Endothelial cell (in vitro differentiated cells): ENCODE measurements around the gene SPDYE2. TPM values are rescaled to one million over a fixed set of nuclear protein-coding genes. Genes with fewer than 3 reads are reported as not detected.
"Not testable (repeated sequence)": the region's sequence is repeated elsewhere in the genome, so short reads cannot be mapped to it uniquely, and the experiment has no call there.

Experiments used
- DNase-seq: peaks from one replicate; pipeline ENCODE4 v3.0.0; 2021; ENCODE audit warnings: low spot score
- H3K27ac Mint-ChIP-seq: one replicate; pipeline ENCODE4 v1.8.0; 2021; ENCODE audit warnings: mixed read lengths, inconsistent platforms; ENCODE audit not compliant: unreplicated experiment
- H3K27me3 Mint-ChIP-seq: one replicate; pipeline ENCODE4 v1.8.0; 2021; ENCODE audit warnings: mild to moderate bottlenecking, moderate library complexity, mixed read lengths, inconsistent platforms; ENCODE audit not compliant: unreplicated experiment
- H3K36me3 Mint-ChIP-seq: one replicate; pipeline ENCODE4 v1.8.0; 2021; ENCODE audit warnings: mild to moderate bottlenecking, low read depth, mixed read lengths, inconsistent platforms; ENCODE audit not compliant: unreplicated experiment
- H3K4me1 Mint-ChIP-seq: one replicate; pipeline ENCODE4 v1.8.0; 2021; ENCODE audit warnings: mild to moderate bottlenecking, mixed read lengths, inconsistent platforms; ENCODE audit not compliant: unreplicated experiment
- H3K4me3 Mint-ChIP-seq: one replicate; pipeline ENCODE4 v1.8.0; 2021; ENCODE audit warnings: mild to moderate bottlenecking, mixed read lengths, inconsistent platforms; ENCODE audit not compliant: unreplicated experiment
- H3K9me3 Mint-ChIP-seq: one replicate; pipeline ENCODE4 v1.8.0; 2021; ENCODE audit warnings: mixed read lengths, inconsistent platforms; ENCODE audit not compliant: unreplicated experiment
- total RNA-seq: library from RNA; stranded (reverse); fragmentation: NEBNext Ultra II Directional; extraction: Animal tissue kit (Norgen Biotek cat#: 25700); gene quantifications from one replicate; pipeline ENCODE4 v1.2.1, GENCODE V29; 2021; ENCODE audit not compliant: unreplicated experiment

The SPDYE2 gene
- total RNA-seq, 1 donor from 2014 or later, result not detected

DNA sequence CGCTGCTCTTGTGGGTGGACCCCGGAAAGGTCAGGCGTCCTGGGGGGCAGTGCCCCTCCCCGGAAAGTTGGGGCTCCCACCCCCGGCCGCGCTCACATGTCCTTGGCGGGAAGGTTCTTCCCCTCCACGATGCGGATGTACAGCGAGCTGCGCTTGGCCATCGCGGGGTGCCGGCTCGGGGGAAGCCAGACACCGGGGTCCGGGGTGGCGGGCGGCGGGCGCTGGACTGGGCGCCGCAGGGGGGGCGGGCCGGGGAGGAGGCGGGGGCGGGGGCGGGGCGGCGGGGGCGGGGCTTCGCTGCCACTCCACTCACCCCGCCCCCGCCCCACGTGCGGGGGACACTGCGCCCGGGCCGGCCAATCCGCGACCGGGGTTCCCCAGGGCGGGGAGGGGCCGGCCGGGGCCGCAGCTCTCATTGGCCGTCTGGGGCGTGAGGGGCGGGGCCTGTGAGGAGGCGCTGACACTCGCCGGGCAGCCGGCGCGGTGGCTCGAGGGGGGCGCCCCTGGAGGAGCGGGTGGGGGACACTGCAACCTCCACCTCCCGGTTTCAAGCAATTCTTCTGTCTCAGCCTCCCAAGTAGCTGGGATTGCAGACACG is 33.4 kb upstream of the SPDYE2 start, which contains the start of gene RASA4B:
RASA4B (minus strand) TSS at position 228 of the 598 bp plus-strand sequence; CDS start at position 161, 67 bp downstream.
- not testable (repeated sequence) for H3K27ac Mint-ChIP-seq, H3K36me3 Mint-ChIP-seq, H3K9me3 Mint-ChIP-seq, H3K4me1 Mint-ChIP-seq, DNase-seq, H3K4me3 Mint-ChIP-seq, H3K27me3 Mint-ChIP-seq

DNA sequence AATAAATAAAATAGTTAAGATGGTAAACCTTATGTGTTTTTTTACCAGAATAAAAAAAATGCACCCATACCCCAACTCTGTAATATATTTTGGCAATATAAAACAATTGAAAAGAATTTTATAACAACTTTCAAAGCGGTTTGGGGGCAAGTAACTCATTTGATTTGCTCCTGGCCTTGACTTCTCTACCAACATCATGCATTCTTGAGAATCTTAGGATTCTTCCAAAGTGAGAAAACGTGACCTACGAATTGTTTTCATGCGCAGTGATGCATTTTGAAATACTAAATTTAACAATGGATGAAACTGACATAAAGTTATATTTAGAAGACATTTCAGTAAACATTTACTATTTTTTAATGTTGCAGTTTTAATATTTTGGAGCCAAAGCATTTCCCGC is 30.2 kb upstream of the SPDYE2 start:
- not testable (repeated sequence) for H3K4me1 Mint-ChIP-seq, H3K9me3 Mint-ChIP-seq, H3K27me3 Mint-ChIP-seq, H3K27ac Mint-ChIP-seq, H3K36me3 Mint-ChIP-seq, DNase-seq, H3K4me3 Mint-ChIP-seq

DNA sequence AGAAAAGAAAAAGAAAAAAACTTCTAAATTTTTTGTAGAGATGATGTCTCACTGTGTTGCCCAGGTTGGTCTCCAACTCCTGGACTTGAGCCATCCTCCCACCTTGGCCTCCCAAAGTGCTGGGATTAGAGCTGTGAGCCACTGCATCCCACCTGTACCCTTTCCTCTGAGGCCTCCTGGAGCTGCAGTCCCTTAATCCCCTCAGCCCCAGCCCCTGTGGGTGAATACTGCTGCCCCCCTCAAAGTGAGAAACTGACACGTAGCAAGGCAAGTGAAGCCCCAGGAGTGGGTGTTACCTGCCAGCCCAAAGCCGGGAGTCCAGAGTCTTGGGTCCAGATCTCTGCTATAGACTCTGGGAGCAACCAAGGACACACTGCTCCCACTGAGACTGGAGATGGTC is 26.2 kb upstream of the SPDYE2 start:
- not testable (repeated sequence) for H3K36me3 Mint-ChIP-seq, DNase-seq, H3K4me1 Mint-ChIP-seq, H3K27me3 Mint-ChIP-seq, H3K4me3 Mint-ChIP-seq, H3K27ac Mint-ChIP-seq, H3K9me3 Mint-ChIP-seq

DNA sequence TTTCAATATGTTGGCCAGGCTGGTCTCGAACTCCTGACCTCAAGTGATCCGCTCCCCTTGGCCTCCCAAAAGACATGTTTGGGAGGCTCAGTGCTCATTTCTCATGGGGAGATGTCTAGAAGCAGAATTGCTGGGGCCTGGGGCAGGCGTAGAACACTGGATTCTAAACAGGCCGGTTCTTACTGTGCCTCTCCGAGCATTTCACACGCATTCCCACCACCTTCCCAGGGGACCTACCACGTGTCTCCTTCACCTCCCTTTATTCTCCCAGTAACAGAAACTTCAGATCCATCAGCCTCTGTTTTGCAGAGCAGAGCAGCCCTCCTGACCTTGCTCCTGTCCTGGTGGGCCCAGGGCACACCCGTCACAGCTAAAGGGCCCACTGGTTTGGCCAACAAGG is 23.8 kb upstream of the SPDYE2 start:
- not testable (repeated sequence) for H3K27ac Mint-ChIP-seq, H3K4me1 Mint-ChIP-seq, H3K27me3 Mint-ChIP-seq, H3K36me3 Mint-ChIP-seq, H3K4me3 Mint-ChIP-seq, H3K9me3 Mint-ChIP-seq, DNase-seq

DNA sequence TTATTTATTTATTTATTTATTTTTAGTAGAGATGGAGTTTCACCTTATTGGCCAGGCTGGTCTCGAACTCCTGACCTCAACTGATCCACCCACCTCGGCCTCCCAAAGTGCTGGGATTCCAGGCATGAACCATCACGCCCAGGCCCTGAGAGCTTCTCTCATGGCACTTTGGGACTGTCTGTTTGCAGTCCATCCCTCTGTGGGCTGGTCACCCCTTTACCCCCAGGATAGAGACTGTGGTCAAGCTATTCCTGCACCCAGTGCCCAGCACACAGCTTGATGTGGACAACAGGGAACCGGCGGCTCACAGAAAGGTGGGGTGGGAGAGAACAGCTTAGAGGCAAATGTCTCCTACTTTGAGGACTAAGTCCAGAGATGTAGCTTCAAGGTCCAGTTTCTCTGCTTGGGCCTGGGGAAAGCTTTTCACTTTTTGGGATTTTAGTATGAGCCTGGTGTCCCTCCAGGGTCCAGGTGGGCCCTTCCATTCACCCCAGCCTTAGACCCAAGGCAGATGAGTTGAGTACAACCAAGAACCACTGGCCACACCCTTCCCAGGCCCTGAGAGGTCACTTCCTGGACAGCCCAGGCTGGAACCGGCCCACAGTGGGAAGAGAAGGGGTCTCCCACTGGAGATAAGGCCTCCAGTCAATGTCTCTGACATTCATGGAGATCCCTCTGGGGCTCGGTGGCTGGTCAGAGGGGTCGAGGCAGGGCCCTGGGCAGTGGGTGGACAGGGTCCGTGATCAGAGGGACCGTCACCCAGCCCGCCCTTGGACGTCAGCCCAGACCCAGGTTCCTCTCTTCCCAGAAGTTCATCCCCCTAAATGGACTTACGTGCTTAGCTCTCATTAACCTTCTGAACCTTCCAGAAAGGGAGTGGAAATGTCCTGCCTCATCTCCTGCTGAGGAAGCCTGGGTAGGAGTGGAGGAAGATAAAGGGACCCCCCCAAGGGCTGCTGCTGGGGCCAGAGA is 22.9 kb upstream of the SPDYE2 start:
- H3K27ac Mint-ChIP-seq, H3K4me1 Mint-ChIP-seq, DNase-seq, H3K4me3 Mint-ChIP-seq, H3K36me3 Mint-ChIP-seq, H3K9me3 Mint-ChIP-seq, H3K27me3 Mint-ChIP-seq: not testable (repeated sequence)

DNA sequence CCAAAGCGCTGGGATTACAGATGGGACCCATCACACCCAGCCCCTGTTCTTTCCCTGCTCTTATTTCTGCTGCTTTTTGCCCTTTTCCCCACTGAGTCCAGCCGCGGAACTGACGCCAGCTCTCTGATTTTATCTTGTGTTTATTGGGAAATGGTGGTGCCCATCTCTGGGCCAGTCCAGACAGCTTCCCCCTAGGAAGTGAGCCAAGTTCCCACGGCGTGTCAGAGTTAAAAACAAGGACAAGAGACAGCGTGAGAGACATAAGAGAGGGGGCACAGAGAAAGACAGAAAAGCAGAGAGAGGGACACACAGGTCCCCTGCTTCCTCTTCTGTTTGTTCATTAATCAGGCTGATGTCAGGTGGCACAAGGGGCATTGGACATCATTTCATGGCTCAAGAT is 19.4 kb upstream of the SPDYE2 start:
- not testable (repeated sequence) for H3K4me1 Mint-ChIP-seq, H3K4me3 Mint-ChIP-seq, H3K27ac Mint-ChIP-seq, H3K9me3 Mint-ChIP-seq, H3K36me3 Mint-ChIP-seq, H3K27me3 Mint-ChIP-seq, DNase-seq

DNA sequence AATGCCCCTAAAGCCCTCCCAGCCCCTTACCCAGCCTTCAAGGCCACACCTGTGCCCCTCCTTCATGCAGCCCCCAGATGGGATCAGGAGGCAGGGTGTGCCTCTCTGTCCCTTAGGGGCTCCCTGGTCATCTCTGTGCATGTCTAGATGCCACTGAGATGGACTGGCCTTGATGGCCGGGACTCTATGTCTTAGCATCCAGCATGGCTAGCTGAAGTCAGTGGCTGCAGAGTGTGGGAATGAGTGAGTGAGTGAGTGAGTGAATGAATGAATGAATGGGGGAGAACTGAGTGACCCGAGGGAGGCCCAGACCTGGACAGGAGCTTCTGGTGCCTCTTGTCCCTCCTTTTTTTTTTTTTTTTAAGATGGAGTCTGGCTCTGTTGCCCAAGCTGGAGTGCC is 18.9 kb upstream of the SPDYE2 start:
- H3K27ac Mint-ChIP-seq, H3K9me3 Mint-ChIP-seq, H3K36me3 Mint-ChIP-seq, DNase-seq, H3K27me3 Mint-ChIP-seq, H3K4me1 Mint-ChIP-seq, H3K4me3 Mint-ChIP-seq: not testable (repeated sequence)

DNA sequence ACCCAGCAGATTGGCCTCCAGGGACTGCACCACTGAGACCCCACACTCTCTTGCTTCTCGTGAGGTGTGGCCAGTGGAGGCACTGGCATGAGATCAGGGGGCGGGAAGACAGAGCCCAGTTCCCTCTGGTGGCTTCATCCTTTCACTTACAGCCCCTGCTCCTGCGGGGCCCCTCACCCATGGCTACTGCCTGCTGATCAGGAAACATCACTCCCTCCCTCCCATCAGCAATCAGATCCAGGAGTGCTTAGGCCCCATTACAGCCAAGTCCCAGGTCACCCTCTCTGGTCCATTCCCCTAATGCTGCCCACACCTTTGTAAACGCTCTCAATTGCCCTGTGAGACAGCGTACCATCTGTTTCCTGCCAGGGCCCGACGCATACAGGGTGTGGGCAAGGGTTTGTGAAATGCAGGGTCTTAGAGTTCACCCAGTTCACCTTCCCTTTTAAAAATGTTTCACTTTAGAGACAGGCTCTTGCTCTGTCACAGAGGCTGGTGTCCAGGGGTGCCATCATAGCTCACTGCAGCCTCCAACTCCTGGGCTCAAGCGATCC is 15.9 kb upstream of the SPDYE2 start:
- H3K27me3 Mint-ChIP-seq, H3K27ac Mint-ChIP-seq, H3K9me3 Mint-ChIP-seq, DNase-seq, H3K36me3 Mint-ChIP-seq, H3K4me1 Mint-ChIP-seq, H3K4me3 Mint-ChIP-seq: not testable (repeated sequence)

DNA sequence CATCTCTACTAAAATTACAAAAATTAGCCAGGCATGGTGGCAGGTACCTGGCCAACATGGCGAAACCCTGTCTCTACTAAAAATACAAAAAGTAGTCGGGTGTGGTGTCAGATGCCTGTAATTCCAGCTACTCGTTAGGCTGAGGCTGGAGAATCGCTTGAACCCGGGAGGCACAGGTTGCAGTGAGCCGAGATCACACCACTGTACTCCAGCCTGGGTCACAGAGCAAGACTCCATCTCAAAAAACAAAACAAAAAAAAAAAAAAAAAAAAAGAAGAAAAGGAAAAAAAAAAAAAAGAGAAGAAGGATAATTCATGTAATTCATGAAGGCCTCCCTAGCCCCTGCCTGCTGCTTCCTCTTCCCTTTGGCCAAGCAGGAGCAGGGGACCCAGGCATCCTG is 10.4 kb upstream of the SPDYE2 start:
- H3K4me3 Mint-ChIP-seq, H3K27me3 Mint-ChIP-seq, H3K36me3 Mint-ChIP-seq, H3K27ac Mint-ChIP-seq, H3K9me3 Mint-ChIP-seq, H3K4me1 Mint-ChIP-seq, DNase-seq: not testable (repeated sequence)

DNA sequence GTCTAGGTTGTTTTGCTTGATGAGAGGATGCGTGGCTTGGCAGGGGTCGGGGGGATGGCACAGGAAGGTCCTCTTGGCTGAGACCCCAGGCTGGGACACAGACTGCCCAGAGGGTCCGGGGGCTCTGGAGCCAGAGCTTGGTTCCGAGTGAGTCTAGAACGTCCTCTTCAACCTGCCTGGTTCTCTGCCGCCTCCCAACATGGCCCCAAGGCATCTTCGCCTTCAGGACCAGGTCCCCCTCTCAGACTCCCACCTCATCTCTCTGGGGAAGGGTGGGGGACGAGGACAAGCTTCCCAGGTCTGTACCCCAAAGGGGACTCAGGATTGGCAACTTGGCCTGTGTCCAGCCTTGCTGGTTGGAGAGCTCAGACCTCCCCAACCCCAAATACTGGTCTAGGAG is 8.9 kb upstream of the SPDYE2 start:
- not testable (repeated sequence) for H3K27ac Mint-ChIP-seq, H3K4me1 Mint-ChIP-seq, H3K27me3 Mint-ChIP-seq, H3K9me3 Mint-ChIP-seq, H3K36me3 Mint-ChIP-seq, DNase-seq, H3K4me3 Mint-ChIP-seq

DNA sequence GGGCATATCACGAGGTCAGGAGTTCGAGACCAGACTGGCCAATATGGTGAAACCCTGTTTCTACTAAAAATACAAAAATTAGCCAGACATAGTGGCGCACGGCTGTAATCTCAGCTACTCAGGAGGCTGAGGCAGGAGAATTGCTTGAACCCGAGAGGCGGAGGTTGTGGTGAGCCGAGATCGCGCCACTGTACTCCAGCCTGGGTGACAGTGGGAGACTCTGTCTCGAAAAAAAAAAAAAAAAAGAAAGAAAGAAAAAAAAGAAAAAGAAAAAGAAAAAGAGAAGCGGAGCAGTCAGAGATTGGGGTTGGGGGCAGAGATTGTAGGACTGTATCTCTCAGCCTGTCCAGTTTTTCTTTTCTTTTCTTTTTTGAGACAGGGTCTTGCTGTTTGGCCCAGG is 8.3 kb upstream of the SPDYE2 start:
- not testable (repeated sequence) for H3K4me1 Mint-ChIP-seq, DNase-seq, H3K27ac Mint-ChIP-seq, H3K36me3 Mint-ChIP-seq, H3K9me3 Mint-ChIP-seq, H3K4me3 Mint-ChIP-seq, H3K27me3 Mint-ChIP-seq

DNA sequence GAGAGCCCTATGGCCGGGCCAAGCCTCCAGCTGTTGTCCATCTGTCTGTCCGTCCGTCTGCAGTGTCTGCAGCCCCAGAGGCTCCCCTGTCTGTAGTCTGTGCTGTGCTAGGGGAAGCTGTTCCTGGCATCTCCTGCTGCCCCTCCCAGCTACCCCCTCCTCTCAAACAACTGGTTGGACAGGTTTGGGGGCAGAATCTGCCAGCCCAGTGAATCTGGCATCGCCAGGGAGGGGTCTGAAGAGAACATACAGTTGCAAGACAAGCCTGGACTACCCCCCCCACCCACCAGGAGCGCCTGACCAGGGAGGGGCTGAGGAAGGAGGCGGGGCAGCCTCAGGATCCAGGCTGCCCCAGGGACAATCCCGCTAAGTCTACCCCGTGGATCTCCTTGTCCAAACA is 7.4 kb upstream of the SPDYE2 start, which contains the start of gene UPK3BL2:
UPK3BL2 (minus strand) TSS at position 101 of the 400 bp plus-strand sequence; CDS start at position 41, 60 bp downstream.
- not testable (repeated sequence) for H3K36me3 Mint-ChIP-seq, H3K27me3 Mint-ChIP-seq, H3K27ac Mint-ChIP-seq, DNase-seq, H3K9me3 Mint-ChIP-seq, H3K4me1 Mint-ChIP-seq, H3K4me3 Mint-ChIP-seq
